Activated CD8-positive, alpha-beta T cell treated with anti-CD3 and anti-CD28 coated beads, Interleukin-2, amount 10 ng/mL, durations not matched to agents 7 days and 5 days (primary cell): ENCODE data around the gene SPATA6. TPM values are rescaled to one million over a fixed set of nuclear protein-coding genes. Genes with fewer than 3 reads are reported as not detected.
"Not testable (repeated sequence)": the region's sequence is repeated elsewhere in the genome, so short reads cannot be mapped to it uniquely, and the experiment has no call there.

Source experiments
- ATAC-seq: fragments of 150-1000 bp; cut with Tn5 transposase; one replicate; pipeline ENCODE4 v1.10.0; 2021; ENCODE audit warnings: moderate library complexity
- CTCF ChIA-PET: fragments of 350-600 bp; sonication (Branson Sonifier 250); formaldehyde crosslinking; loops from one replicate; lab custom pipeline; 2021; ENCODE audit warnings: antibody characterized with exemption; lab: Charles Lee
- POLR2A ChIA-PET: fragments of 350-600 bp; sonication (Branson Sonifier 250); formaldehyde crosslinking; loops from one replicate; lab custom pipeline; 2021; ENCODE audit warnings: antibody characterized with exemption; lab: Charles Lee
- DNase-seq: peaks from one replicate; pipeline ENCODE4 v3.0.0-alpha.2; 2020
- H3K27ac Mint-ChIP-seq: one replicate; pipeline ENCODE4 v1.8.0; 2021; ENCODE audit warnings: mild to moderate bottlenecking, mixed read lengths
- H3K27me3 Mint-ChIP-seq: one replicate; pipeline ENCODE4 v1.8.0; 2021; ENCODE audit warnings: low read depth, mixed read lengths
- H3K36me3 Mint-ChIP-seq: one replicate; pipeline ENCODE4 v1.8.0; 2021; ENCODE audit warnings: low read depth, mixed read lengths
- H3K4me1 Mint-ChIP-seq: one replicate; pipeline ENCODE4 v1.8.0; 2021; ENCODE audit warnings: low read depth, mixed read lengths
- H3K4me3 Mint-ChIP-seq: one replicate; pipeline ENCODE4 v1.8.0; 2021; ENCODE audit warnings: mild to moderate bottlenecking, mixed read lengths
- H3K9me3 Mint-ChIP-seq: one replicate; pipeline ENCODE4 v1.8.0; 2022; ENCODE audit warnings: mixed read lengths; ENCODE audit not compliant: insufficient read depth
- total RNA-seq, 2 experiments: library from RNA; stranded (reverse); gene quantifications; one replicate each; pipeline ENCODE4 v1.2.3, GENCODE V29; 2021

Gene SPATA6
- total RNA-seq, 2 experiments from 2014 or later, result 0.89 to 0.95 TPM

GRCh38 chr1:48448932-48449331 is 23.1 kb downstream of the SPATA6 start:
- Mint-ChIP-seq H3K36me3 (peaks cover 2% of the 10 kb centered on the region), H3K4me3 (no peak overlapping the region), H3K27me3 (peaks cover 2% of the 10 kb centered on the region), H3K9me3 (peaks cover 4% of the 10 kb centered on the region), H3K4me1 (no peaks in the 10 kb centered on the region), H3K27ac (no peak overlapping the region)
- ATAC-seq (no peak), DNase-seq (no peak)
- CTCF ChIA-PET, result no interaction called here
- POLR2A ChIA-PET, result no interaction called here

- H3K9me3 Mint-ChIP-seq, H3K4me1 Mint-ChIP-seq, H3K27me3 Mint-ChIP-seq, ATAC-seq, H3K36me3 Mint-ChIP-seq, H3K27ac Mint-ChIP-seq, CTCF ChIA-PET, H3K4me3 Mint-ChIP-seq, POLR2A ChIA-PET, DNase-seq: not testable (repeated sequence)
These were observed 27.8 kb downstream of the SPATA6 start for GRCh38 chr1:48444186-48444585.

GRCh38 chr1:48442864-48443619 is 29.0 kb downstream of the SPATA6 start:
- no peak overlapping the region for H3K27ac Mint-ChIP-seq
- no peak for DNase-seq
- H3K4me1 Mint-ChIP-seq, result no peaks in the 10 kb centered on the region
- CTCF ChIA-PET, result no interaction called here
- no peak for ATAC-seq
- no peaks in the 10 kb centered on the region for H3K27me3 Mint-ChIP-seq
- peaks cover 2% of the 10 kb centered on the region for H3K36me3 Mint-ChIP-seq
- H3K9me3 Mint-ChIP-seq, result peaks cover 4% of the 10 kb centered on the region
- POLR2A ChIA-PET, result no interaction called here
- H3K4me3 Mint-ChIP-seq, result no peak overlapping the region

GRCh38 chr1:48440786-48441185 is 31.2 kb downstream of the SPATA6 start:
- H3K27ac Mint-ChIP-seq, ATAC-seq, H3K27me3 Mint-ChIP-seq, H3K36me3 Mint-ChIP-seq, POLR2A ChIA-PET, H3K9me3 Mint-ChIP-seq, DNase-seq, CTCF ChIA-PET, H3K4me1 Mint-ChIP-seq, H3K4me3 Mint-ChIP-seq: not testable (repeated sequence)

- ChIA-PET CTCF (no interaction called here), POLR2A (no interaction called here)
- Mint-ChIP-seq H3K27me3 (no peaks in the 10 kb centered on the region), H3K4me3 (no peak overlapping the region), H3K4me1 (no peaks in the 10 kb centered on the region), H3K27ac (no peak overlapping the region), H3K9me3 (no peaks in the 10 kb centered on the region), H3K36me3 (no peaks in the 10 kb centered on the region)
- ATAC-seq (no peak), DNase-seq (no peak)
These were observed 32.6 kb downstream of the SPATA6 start for GRCh38 chr1:48439380-48439779.

- H3K9me3 Mint-ChIP-seq, POLR2A ChIA-PET, DNase-seq, H3K27me3 Mint-ChIP-seq, H3K4me3 Mint-ChIP-seq, H3K36me3 Mint-ChIP-seq, CTCF ChIA-PET, H3K27ac Mint-ChIP-seq, H3K4me1 Mint-ChIP-seq, ATAC-seq: not testable (repeated sequence)
These were observed 34.6 kb downstream of the SPATA6 start for GRCh38 chr1:48437379-48437778.

GRCh38 chr1:48435312-48436002 is 36.5 kb downstream of the SPATA6 start:
- H3K27ac Mint-ChIP-seq, H3K9me3 Mint-ChIP-seq, ATAC-seq, H3K36me3 Mint-ChIP-seq, H3K4me3 Mint-ChIP-seq, POLR2A ChIA-PET, H3K4me1 Mint-ChIP-seq, DNase-seq, H3K27me3 Mint-ChIP-seq: not testable (repeated sequence)
- CTCF ChIA-PET, result interaction anchor here (0.6 kb wide), 1 partner anchor 119 kb away, joined by 3 read pairs; no protein-coding TSS in a partner anchor

GRCh38 chr1:48430832-48431231 is 41.2 kb downstream of the SPATA6 start:
- no peak overlapping the region for H3K4me3 Mint-ChIP-seq
- ChIA-PET POLR2A (no interaction called here), CTCF (no interaction called here)
- H3K9me3 Mint-ChIP-seq, result no peaks in the 10 kb centered on the region
- no peak overlapping the region for H3K27ac Mint-ChIP-seq
- H3K4me1 Mint-ChIP-seq, result no peaks in the 10 kb centered on the region
- H3K27me3 Mint-ChIP-seq, result no peaks in the 10 kb centered on the region
- H3K36me3 Mint-ChIP-seq, result no peaks in the 10 kb centered on the region
- ATAC-seq (no peak), DNase-seq (no peak)

- H3K27me3 Mint-ChIP-seq, result no peaks in the 10 kb centered on the region
- no peaks in the 10 kb centered on the region for H3K4me1 Mint-ChIP-seq
- no peak overlapping the region for H3K27ac Mint-ChIP-seq
- ChIA-PET CTCF (no interaction called here), POLR2A (no interaction called here)
- ATAC-seq (no peak), DNase-seq (no peak)
- no peak overlapping the region for H3K4me3 Mint-ChIP-seq
- H3K36me3 Mint-ChIP-seq, result no peaks in the 10 kb centered on the region
- H3K9me3 Mint-ChIP-seq, result no peaks in the 10 kb centered on the region
These were observed 50.0 kb downstream of the SPATA6 start for GRCh38 chr1:48422009-48422408.

- Mint-ChIP-seq H3K27me3 (no peaks in the 10 kb centered on the region), H3K9me3 (no peaks in the 10 kb centered on the region), H3K27ac (no peak overlapping the region), H3K36me3 (no peaks in the 10 kb centered on the region), H3K4me3 (no peak overlapping the region), H3K4me1 (no peaks in the 10 kb centered on the region)
- no peak for ATAC-seq
- no peak for DNase-seq
- ChIA-PET POLR2A (no interaction called here), CTCF (no interaction called here)
These were observed 53.3 kb downstream of the SPATA6 start for GRCh38 chr1:48418742-48419141.

GRCh38 chr1:48415050-48415449 is 57.0 kb downstream of the SPATA6 start:
- H3K4me3 Mint-ChIP-seq, result no peak overlapping the region
- H3K4me1 Mint-ChIP-seq, result no peaks in the 10 kb centered on the region
- H3K36me3 Mint-ChIP-seq, result no peaks in the 10 kb centered on the region
- DNase-seq (no peak), ATAC-seq (no peak)
- ChIA-PET CTCF (interaction anchor here (1.0 kb wide), 1 partner anchor 84 kb away, joined by 3 read pairs; no protein-coding TSS in a partner anchor), POLR2A (no interaction called here)
- H3K27me3 Mint-ChIP-seq, result no peaks in the 10 kb centered on the region
- no peaks in the 10 kb centered on the region for H3K9me3 Mint-ChIP-seq
- no peak overlapping the region for H3K27ac Mint-ChIP-seq

- CTCF ChIA-PET, result interaction anchor here (1.0 kb wide), 1 partner anchor 84 kb away, joined by 3 read pairs; no protein-coding TSS in a partner anchor
- POLR2A ChIA-PET, result no interaction called here
- Mint-ChIP-seq H3K9me3 (no peaks in the 10 kb centered on the region), H3K36me3 (no peaks in the 10 kb centered on the region), H3K27ac (no peak overlapping the region), H3K4me1 (no peaks in the 10 kb centered on the region), H3K4me3 (no peak overlapping the region), H3K27me3 (no peaks in the 10 kb centered on the region)
- DNase-seq, result no peak
- no peak for ATAC-seq
These were observed 57.7 kb downstream of the SPATA6 start for GRCh38 chr1:48414264-48414663.
